Measurements from ENCODE around the gene SLC9B2. TPM values are rescaled to one million over a fixed set of nuclear protein-coding genes. Genes with fewer than 3 reads are reported as not detected.

The SLC9B2 gene
- total RNA-seq, 1 experiment from 2014 or later, result 22.1 TPM

GRCh38 chr4:103097112-103097511 lies 20.6 kb upstream of the SLC9B2 start:
- CTCF ChIA-PET, result interaction anchor here (0.7 kb wide), 1 partner anchor 836 kb away, joined by 4 read pairs; no protein-coding TSS in a partner anchor

GRCh38 chr4:103095080-103095479 lies 18.5 kb upstream of the SLC9B2 start:
- Histone ChIP-seq H3K9me3 (no peaks in the 10 kb centered on the region), H3K27me3 (replicated peaks; ENCODE audit: control insufficient read depth, insufficient read depth, low read length) (no peaks in the 10 kb centered on the region), H3K36me3 (ENCODE audit: control insufficient read depth, insufficient read depth, low read length) (no peaks in the 10 kb centered on the region), H3K4me3 (ENCODE audit: low read depth, low read length) (no peak overlapping the region), H3K4me1 (0 out of 2 replicates have a peak, but pooled peaks cover 8% of the 10 kb centered on the region)
- Mint-ChIP-seq H3K27ac (ENCODE audit: unreplicated experiment) (no peak overlapping the region), H3K9me3 (ENCODE audit: unreplicated experiment) (no peaks in the 10 kb centered on the region), H3K4me3 (ENCODE audit: unreplicated experiment) (no peak overlapping the region), H3K27me3 (ENCODE audit: insufficient read depth, unreplicated experiment) (no peaks in the 10 kb centered on the region), H3K4me1 (ENCODE audit: low read depth, unreplicated experiment) (peaks cover 7% of the 10 kb centered on the region), H3K36me3 (ENCODE audit: insufficient read depth, unreplicated experiment) (no peaks in the 10 kb centered on the region)
- CTCF ChIA-PET, result no interaction called here
- no peak for TF ChIP-seq CTCF (IDR thresholded peaks at IDR 0.05; ENCODE audit: insufficient read depth in 1 of 2, low read depth in 1 of 2, low read length in 1 of 2, severe bottlenecking in 1 of 2, unreplicated experiment in 1 of 2)
- intact Hi-C loops (cut with micrococcal nuclease; ENCODE audit: unreplicated experiment), result loop anchor here (10.0 kb wide), 2 partner anchors 750 to 840 kb away; partner anchors contain the start of gene SLC39A8
- no TSS peak for BruUV-seq (replicated peaks)
- POLR2A ChIA-PET, result no interaction called here
- no peak for DNase-seq

More at GRCh38 chr4:103097112-103097511, 20.6 kb upstream of the SLC9B2 start:
- Mint-ChIP-seq H3K27me3 (ENCODE audit: insufficient read depth, unreplicated experiment) (no peaks in the 10 kb centered on the region), H3K27ac (ENCODE audit: unreplicated experiment) (no peak overlapping the region), H3K4me3 (ENCODE audit: unreplicated experiment) (no peak overlapping the region), H3K9me3 (ENCODE audit: unreplicated experiment) (no peaks in the 10 kb centered on the region), H3K4me1 (ENCODE audit: low read depth, unreplicated experiment) (peaks cover 7% of the 10 kb centered on the region), H3K36me3 (ENCODE audit: insufficient read depth, unreplicated experiment) (peaks cover 7% of the 10 kb centered on the region)
- POLR2A ChIA-PET, result no interaction called here
- H3K9me3 ChIP-seq, result no peaks in the 10 kb centered on the region
- 0 out of 2 replicates have a peak, but pooled peaks cover 8% of the 10 kb centered on the region for H3K4me1 ChIP-seq
- TF ChIP-seq CTCF (IDR thresholded peaks at IDR 0.05; ENCODE audit: insufficient read depth in 1 of 2, low read depth in 1 of 2, low read length in 1 of 2, severe bottlenecking in 1 of 2, unreplicated experiment in 1 of 2), result no peak
- no peak for DNase-seq
- no TSS peak for BruUV-seq (replicated peaks)
- no peak overlapping the region for H3K4me3 ChIP-seq (ENCODE audit: low read depth, low read length)
- H3K27me3 ChIP-seq (replicated peaks; ENCODE audit: control insufficient read depth, insufficient read depth, low read length), result no peaks in the 10 kb centered on the region
- H3K36me3 ChIP-seq (ENCODE audit: control insufficient read depth, insufficient read depth, low read length), result no peaks in the 10 kb centered on the region
- intact Hi-C loops (cut with micrococcal nuclease; ENCODE audit: unreplicated experiment), result loop anchor here (10.0 kb wide), 2 partner anchors 752 to 838 kb away; partner anchors contain the start of gene SLC39A8

GRCh38 chr4:103092245-103092644 lies 15.7 kb upstream of the SLC9B2 start:
- Histone ChIP-seq H3K27me3 (replicated peaks; ENCODE audit: control insufficient read depth, insufficient read depth, low read length) (no peaks in the 10 kb centered on the region), H3K4me1 (no peaks in the 10 kb centered on the region), H3K4me3 (ENCODE audit: low read depth, low read length) (no peak overlapping the region), H3K9me3 (no peaks in the 10 kb centered on the region), H3K36me3 (ENCODE audit: control insufficient read depth, insufficient read depth, low read length) (no peaks in the 10 kb centered on the region; the same call in 1 of the 2 replicates)
- H3K27ac Mint-ChIP-seq (ENCODE audit: unreplicated experiment), result no peak overlapping the region
- no peak for DNase-seq
- ChIA-PET CTCF (interaction anchor here (1.2 to 1.4 kb wide), 2 partner anchors 30 to 85 kb away, joined by 3 to 4 read pairs; no protein-coding TSS in a partner anchor), POLR2A (no interaction called here)
- H3K36me3 Mint-ChIP-seq (ENCODE audit: insufficient read depth, unreplicated experiment), result no peaks in the 10 kb centered on the region
- no peaks in the 10 kb centered on the region for H3K9me3 Mint-ChIP-seq (ENCODE audit: unreplicated experiment)
- BruUV-seq (replicated peaks), result no TSS peak
- H3K4me3 Mint-ChIP-seq (ENCODE audit: unreplicated experiment), result no peak overlapping the region
- TF ChIP-seq CTCF (IDR thresholded peaks at IDR 0.05; ENCODE audit: insufficient read depth in 1 of 2, low read depth in 1 of 2, low read length in 1 of 2, severe bottlenecking in 1 of 2, unreplicated experiment in 1 of 2), result no peak
- no peaks in the 10 kb centered on the region for H3K27me3 Mint-ChIP-seq (ENCODE audit: insufficient read depth, unreplicated experiment)
- peaks cover 7% of the 10 kb centered on the region for H3K4me1 Mint-ChIP-seq (ENCODE audit: low read depth, unreplicated experiment)
- intact Hi-C loops (cut with micrococcal nuclease; ENCODE audit: unreplicated experiment), result loop anchor here (5.0 to 10.0 kb wide), 3 partner anchors 660 to 843 kb away; partner anchors contain the start of gene SLC39A8

Measured in Caco-2 (cell line).